Smooth muscle cell of bladder (primary cell): ENCODE data around the gene DCC. TPM values are rescaled to one million over a fixed set of nuclear protein-coding genes. Genes with fewer than 3 reads are reported as not detected.

Experiments used
- total RNA-seq: library from RNA; depleted of rRNA; stranded (reverse); fragments of >200 nt; gene quantifications from 2 replicates; pipeline ENCODE4 v1.2.3, GENCODE V29; 2014

Gene DCC, protein sequence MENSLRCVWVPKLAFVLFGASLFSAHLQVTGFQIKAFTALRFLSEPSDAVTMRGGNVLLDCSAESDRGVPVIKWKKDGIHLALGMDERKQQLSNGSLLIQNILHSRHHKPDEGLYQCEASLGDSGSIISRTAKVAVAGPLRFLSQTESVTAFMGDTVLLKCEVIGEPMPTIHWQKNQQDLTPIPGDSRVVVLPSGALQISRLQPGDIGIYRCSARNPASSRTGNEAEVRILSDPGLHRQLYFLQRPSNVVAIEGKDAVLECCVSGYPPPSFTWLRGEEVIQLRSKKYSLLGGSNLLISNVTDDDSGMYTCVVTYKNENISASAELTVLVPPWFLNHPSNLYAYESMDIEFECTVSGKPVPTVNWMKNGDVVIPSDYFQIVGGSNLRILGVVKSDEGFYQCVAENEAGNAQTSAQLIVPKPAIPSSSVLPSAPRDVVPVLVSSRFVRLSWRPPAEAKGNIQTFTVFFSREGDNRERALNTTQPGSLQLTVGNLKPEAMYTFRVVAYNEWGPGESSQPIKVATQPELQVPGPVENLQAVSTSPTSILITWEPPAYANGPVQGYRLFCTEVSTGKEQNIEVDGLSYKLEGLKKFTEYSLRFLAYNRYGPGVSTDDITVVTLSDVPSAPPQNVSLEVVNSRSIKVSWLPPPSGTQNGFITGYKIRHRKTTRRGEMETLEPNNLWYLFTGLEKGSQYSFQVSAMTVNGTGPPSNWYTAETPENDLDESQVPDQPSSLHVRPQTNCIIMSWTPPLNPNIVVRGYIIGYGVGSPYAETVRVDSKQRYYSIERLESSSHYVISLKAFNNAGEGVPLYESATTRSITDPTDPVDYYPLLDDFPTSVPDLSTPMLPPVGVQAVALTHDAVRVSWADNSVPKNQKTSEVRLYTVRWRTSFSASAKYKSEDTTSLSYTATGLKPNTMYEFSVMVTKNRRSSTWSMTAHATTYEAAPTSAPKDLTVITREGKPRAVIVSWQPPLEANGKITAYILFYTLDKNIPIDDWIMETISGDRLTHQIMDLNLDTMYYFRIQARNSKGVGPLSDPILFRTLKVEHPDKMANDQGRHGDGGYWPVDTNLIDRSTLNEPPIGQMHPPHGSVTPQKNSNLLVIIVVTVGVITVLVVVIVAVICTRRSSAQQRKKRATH (N-terminal part only)
- total RNA-seq: not detected in 2 replicates

DNA sequence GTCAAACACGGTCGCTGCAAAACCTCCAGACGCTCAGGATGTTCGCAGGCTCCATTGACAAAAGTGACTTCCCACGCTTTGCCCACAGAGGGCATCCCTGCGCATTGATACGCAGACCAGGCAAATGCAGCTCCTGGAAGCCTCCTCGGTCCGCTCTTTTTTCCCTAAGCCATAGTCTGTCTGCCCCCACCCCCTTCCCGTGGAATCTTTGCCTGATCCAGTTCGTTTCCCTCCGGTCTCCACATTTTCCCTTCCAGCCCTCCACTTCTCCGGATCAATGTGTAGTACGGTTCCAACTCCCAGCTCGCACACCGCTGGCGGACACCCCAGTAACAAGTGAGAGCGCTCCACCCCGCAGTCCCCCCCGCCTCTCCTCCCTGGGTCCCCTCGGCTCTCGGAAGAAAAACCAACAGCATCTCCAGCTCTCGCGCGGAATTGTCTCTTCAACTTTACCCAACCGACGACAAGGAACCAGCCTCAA, at the start of gene DCC:
TSS of gene DCC (plus strand) at position 307 of the 481 bp plus-strand sequence. CDS start 591 bp downstream, outside the sequence.

